Renal cortical epithelial cell (primary cell): Measurements from ENCODE around the gene PGM2L1. TPM values are rescaled to one million over a fixed set of nuclear protein-coding genes. Genes with fewer than 3 reads are reported as not detected.
"Not testable (repeated sequence)": the region's sequence is repeated elsewhere in the genome, so short reads cannot be mapped to it uniquely, and the experiment has no call there.

Experiments
- DNase-seq: peaks from one replicate; pipeline ENCODE4 v3.0.0-alpha.2; 2011; ENCODE audit warnings: low read depth
- total RNA-seq: library from RNA; depleted of rRNA; stranded (reverse); fragments of >200 nt; gene quantifications from 2 replicates; pipeline ENCODE4 v1.2.3, GENCODE V29; 2014

Gene PGM2L1
- total RNA-seq, 1 donor from 2014 or later, result 29.2 TPM

DNA sequence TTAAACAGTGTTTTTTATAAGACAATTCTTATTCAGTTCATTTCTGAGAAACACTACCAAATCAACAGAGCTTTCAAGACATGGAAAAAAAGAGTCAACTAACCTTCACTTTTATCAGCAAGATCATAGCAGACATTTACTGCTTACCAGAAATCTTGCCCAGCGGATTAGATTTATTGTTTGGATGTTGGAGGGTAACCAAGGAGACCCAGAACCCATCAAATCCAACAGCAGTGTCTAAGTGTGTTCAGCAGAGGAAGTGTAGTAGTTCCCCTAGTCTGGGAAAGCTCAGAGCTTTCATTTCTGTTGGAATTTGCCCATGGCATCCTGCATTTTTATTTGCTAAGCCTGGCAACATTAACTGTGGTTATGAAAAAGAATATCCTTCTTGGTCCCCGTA, 2.4 kb upstream of the PGM2L1 start:
- no peak for DNase-seq

DNA sequence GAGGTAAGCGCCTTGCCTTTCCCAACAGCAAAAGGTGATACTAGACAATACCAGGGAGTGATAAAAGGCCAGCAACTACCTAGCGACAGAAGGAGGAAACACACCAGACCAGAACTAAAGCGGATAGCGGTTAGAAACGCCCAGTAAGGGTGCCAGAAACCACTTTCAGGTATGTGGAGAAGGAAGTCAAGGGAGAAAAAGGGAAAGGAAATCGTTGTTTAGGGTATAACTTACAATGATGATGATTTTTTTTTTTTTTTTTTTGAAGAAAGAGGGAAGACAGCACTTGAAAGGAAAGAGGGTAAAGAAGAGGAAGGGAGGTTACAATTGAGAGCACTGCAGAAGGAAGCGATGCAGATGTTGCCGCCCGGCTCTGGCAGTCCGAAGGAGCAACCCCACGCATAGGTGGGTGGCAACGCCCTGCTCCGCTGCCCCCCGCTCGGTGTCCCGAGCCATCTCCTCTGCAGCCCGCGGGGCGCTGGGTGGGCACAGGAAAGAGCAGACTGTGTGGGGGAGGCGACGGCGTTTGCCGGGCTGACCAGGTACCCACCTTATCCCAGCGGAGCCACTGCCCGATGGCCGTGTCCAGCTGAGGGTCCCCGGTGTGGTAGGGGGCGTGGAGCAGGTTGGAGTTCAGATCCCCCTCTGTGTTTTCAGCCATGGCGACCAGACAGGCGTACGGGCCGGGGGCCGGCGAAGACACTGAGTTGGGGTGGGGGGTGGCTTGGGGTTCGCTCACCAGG, 561 bp downstream of the PGM2L1 start:
- DNase-seq, result peak; percentile 67

DNA sequence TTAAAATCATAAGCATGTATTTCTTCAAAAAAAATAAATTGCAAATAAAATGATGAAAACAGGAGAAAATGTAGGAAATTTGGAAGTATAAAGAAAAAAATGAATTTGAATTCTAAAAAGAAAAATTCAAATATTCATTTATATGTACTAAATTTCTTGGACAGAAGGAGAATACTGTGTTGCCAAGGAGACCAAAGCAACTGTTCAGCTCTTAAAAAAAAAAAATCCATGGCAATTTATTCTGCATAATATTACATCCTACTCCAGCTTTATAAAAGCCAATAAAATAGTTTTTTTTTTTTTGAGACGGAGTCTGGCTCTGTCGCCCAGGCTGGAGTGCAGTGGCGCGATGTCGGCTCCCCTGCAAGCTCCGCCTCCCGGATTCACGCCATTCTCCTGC, 6.0 kb downstream of the PGM2L1 start:
- no peak for DNase-seq

DNA sequence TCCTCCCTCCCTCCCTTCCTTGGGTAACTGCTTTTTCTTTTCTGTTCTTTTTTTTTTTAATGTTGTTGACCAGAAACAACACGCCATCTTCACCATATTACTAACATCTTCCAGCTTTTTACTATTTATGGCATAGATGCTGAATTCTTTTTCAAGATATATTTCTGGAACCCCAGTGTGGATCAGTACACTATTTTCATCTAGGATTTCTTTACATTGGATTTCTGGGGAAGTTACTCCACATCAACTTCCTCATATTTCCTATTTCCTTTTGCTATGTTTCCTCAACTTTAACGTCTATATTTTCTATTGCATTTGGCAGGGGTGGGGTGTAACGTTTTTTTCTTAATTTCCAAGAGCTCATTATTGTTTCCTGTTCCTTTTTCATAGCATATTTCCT, 7.0 kb downstream of the PGM2L1 start:
- no peak for DNase-seq

DNA sequence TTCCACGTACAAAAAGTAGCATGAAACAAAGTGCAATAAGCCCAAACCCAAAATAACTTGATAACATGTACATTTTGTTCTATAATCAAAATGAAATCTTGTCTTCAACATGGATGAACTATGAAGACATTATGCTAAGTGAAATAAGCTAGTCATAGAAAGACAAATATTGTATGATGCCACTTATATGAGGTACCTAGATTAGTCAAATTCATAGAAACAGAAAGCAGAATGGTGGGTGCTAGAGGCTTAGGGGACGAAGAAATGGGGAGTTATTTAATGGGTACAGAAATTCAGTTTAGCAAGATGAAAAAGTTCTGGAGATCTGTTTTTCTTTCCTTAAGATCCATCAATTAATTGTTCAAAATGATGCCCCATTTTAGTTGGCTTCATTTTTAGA, 7.5 kb downstream of the PGM2L1 start:
- no peak for DNase-seq

DNA sequence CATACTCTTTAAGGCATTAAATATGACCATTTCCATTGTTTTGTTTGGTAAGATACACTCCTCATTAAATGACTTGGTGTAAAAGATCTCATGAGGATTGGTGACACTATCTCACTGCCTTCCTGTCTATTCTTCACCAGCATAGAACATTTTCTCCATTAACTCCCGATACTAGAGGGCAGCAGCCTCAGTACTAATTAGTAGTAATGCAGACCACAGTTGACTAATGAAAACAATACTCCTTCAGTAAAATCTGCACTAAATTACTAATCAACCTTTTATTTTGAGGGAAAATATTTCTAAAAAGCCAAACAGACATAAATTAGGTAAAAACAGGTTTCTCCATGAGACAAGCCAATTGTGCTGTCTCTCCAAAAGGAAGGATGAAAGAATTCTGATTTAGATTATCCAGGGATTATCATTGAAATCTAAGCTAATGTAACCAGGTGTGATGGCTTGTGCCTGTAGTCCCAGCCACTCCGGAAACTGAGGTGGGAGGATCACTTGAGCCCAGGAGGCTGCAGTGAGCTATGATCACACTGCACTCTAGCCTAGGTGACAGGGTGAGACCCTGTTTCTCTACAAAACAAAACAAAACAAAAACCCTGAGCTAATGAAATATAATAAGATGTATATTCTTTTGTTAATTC, 9.4 kb downstream of the PGM2L1 start:
- peak; percentile 37 for DNase-seq

DNA sequence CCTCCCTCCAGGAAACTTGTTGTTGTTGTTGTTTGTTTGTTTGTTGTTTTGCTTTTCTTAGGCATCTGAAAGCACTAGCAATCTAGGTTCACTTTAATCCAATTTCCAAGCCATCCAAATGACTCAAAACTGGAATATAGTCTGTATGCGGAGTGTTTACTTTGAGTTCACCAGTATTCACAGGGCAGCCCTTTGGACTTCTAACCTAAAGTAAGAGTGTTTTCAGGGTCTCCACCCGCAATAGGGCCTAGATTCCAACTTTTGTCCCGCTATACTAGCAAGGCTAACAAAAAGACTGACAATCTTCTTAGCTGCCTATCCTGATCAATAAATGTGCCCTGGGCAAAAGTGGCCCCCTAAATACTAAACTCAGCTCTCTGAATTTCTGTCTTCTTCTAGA, 13.6 kb downstream of the PGM2L1 start:
- DNase-seq, result no peak

DNA sequence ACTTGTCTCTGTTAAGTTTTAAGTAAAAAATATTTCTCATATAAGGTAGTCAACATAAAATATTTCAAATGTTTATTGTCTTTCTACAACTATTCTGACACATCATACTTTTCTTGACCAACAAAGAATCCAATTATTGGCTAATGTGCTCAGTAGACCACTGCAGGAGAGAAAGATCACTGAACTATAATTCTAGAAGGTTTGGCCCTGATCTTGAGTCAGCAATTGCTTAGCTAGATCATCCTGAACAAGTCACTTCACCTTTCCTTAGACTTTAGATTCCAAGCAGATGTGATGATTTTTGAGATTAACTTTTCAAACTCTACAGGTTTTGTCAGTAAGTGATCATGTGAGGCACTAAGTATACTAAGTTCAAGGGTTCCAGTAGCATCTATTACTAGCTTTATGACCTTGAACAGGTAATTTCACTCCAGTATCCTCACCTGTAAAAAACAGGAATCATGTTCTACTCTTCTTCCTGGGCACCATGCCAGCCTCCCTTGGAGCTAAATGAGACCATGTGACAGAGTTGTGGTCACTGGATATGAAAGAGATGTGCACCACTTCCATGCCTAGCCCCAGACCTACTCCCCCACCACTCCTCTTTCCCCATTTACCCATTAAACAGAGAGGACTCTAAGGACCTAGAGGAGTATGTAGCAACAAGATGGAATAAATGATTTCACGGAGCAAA, 17.3 kb downstream of the PGM2L1 start:
- DNase-seq, result peak; percentile 41

DNA sequence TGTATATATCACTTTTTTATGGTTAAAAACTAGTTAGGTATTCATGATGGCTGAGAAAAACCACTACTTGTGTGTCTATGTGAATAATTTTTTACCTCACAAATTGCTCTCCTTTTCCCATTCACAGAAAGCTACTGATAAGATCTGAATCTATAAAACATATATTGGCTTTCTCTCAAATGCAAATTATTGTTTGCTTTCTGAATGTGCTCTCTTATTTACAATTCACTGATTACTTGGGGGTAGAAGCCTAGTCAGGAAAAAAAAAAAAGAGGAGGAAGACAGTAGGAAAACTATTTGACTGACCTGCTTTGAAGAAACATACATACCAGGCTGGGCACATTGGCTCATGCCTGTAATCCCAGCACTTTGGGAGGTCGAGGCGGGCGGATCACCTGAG, 20.5 kb downstream of the PGM2L1 start:
- no peak for DNase-seq

DNA sequence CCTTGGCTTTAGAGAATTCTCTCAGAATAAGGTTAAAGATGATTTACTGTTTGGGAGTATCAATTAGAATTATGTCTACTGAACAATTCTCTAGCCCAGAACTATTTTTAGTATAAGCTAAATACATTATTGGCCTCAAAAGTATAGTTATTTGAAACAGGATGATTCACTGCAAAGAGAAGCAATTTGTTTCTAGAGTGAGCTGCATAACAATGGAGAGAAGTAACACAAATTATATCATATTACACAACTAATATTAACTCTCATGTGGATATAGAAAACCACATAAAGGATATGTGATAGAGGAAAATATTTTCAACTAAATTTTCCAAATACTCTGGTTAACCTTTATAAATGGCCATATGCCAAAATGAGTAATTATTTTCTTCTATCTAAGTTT, 24.9 kb downstream of the PGM2L1 start:
- no peak for DNase-seq

DNA sequence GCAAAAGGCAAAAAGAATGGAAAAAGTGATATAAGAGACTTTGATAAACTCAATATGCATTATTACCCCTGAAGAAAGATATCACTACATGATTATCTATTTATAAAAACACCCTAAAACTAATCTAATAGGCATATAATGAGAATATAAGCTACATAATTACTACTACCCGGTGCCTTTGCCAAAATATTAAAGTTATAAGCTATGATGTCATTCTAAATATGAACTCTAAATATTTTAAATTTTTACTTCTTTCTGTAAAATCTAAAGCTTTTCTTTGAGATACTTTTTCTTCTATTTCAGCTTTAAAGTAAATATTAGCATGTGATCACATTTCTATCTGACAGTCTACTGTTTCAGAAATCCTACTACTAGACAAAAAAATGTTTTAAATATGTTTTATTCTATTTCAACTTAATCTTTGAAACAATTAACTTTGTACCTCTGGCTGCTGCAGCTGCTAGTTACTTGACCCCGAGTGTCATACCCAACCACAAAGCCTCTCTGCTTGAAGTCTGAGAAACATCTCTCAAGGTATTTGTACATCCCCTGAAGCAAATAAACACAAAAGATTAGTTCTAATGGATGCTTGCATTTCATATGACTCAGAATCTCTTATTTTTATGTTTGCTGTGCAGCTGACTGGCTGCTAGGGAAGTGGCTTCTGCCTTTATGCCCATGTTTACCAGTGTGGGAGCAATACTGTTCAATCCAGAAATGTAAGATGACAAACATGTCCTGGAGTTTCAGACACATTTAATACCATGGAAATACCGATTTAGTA, 26.8 kb downstream of the PGM2L1 start:
- peak; percentile 92 for DNase-seq

DNA sequence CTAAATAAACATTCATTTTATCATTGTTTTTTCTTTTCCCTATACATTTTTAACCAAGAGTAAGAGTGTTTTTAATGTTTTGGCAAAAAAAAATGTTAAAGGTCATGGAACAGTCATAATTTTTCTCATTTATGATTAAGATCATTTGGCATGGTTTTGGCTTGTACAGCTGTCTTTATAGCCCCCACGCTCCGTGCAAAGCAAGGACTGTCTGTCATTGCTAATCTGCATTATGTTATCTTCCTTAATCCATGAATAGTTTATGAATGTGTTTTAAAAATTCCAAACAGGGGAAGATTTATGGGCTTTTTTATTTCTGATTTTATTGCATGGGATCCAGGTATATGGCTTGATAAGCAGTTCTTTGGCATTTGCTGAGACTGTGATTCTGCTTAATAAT, 28.1 kb downstream of the PGM2L1 start:
- no peak for DNase-seq

DNA sequence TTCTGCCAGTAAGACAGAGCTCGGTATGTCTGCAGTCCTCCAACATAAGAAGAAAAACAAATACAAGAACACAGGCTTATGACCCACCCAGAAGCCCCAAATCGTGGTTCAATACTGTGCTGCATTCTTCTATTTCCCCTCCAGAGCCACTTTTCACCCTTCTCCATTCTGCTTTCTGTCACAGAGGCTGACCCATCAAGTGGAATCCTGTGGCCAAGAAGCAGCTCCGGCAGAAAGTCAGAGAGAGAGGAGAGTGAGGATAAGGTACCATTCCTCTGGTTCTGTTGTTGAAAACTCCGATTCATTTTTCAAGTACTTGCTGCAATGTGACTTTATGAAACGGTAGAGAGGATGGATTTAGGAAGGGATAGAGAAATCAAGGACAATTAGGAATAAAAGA, 30.4 kb downstream of the PGM2L1 start:
- no peak for DNase-seq

DNA sequence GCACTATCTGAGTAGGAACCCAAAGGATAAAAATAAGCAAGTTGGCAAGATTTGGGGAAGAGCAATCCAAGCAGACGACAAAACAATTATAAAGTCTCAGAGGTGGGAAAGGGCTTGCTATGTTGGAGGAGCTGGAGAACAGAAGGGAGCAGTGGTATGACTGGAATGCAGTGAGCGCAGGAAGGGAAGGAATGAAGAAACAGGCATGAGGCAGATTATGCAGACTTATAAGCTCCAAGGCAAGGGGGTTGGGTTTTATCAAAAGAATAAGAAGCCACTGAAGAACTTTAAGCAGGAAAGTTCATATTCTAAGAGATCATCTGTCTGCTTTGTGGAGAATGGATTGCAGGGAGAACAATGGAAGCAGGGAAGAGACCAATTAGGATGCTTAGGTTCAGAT, 31.7 kb downstream of the PGM2L1 start:
- DNase-seq, result peak; percentile 65

DNA sequence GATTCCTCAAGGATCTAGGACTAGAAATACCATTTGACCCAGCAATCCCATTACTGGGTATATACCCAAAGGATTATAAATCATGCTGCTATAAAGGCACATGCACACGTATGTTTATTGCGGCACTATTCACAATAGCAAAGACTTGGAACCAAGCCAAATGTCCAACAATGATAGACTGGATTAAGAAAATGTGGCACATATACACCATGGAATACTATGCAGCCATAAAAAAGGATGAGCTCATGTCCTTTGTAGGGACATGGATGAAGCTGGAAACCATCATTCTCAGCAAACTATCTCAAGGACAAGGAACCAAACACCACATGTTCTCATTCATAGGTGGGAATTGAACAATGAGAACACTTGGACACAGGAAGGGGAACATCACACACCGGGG, 32.4 kb downstream of the PGM2L1 start:
- DNase-seq, result not testable (repeated sequence)

DNA sequence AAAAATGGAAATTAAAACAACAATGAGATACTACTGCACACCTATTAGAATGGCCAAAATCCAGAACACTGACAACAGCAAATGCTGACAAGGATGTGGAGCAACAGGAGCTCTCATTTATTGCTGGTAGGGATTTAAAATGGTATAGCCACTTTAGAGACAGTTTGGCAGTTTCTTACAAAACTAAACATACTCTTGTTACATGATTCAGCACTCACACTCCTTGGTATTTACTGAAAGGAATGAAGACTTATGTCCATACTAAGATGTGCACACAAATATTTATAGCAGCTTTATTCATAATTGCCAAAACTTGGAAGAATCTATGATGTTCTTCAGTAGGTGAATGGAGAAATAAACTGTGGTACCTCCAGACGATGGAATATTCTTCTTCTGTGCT, 40.8 kb downstream of the PGM2L1 start:
- no peak for DNase-seq

DNA sequence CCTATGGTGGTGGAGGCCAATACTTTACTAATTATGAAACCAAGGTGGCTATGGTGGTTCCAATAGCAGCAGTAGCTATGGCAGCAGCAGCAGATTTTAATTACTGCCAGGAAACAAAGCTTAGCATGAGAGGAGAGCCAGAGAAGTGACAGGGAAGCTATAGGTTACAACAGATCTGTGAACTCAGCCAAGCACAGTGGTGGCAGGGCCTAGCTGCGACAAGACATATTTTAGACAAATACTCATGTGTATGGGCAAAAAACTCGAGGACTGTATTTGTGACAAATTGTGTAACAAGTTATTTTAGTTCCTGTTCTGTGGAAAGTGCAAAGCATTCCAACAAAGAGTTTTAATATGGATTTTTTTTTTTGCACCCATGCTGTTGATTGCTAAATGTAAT, 42.6 kb downstream of the PGM2L1 start:
- DNase-seq, result no peak

DNA sequence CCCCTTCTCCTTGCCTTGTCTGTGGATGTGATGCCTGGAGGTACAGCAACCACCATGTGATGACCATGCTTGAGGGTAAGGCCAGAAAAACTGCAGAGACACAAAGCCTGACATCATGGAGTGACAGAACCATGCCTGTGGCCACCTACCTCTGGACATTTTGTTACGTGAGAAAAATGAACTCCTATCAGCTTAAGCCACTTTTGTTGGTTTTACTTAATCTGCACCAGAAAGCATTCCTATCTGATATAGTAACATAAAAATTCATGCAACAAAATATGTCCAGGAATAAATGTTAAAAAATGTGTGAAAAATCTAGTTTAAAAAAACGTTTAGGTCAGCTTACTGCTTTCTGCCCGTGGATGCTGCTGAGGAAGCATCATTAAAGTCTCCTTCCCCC, 44.2 kb downstream of the PGM2L1 start:
- DNase-seq, result no peak

DNA sequence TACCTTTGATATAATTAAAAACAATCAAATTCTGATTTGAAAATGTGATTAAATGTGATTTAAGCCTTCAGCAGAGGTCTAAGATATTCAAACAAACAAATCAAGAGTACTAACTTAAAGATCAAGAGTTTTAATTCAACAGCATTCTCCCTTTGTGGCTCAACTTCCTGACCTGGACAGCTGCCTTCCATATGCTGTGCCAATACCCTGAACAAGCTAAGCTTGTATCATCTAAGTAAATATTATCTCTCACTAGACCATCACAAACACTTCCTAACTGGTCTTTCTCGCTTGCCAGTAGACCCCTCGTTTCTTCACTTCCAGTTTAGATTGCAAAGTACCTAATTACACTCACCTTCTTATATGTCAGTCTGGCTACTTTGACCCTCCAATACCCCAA, 50.9 kb downstream of the PGM2L1 start:
- DNase-seq, result no peak

DNA sequence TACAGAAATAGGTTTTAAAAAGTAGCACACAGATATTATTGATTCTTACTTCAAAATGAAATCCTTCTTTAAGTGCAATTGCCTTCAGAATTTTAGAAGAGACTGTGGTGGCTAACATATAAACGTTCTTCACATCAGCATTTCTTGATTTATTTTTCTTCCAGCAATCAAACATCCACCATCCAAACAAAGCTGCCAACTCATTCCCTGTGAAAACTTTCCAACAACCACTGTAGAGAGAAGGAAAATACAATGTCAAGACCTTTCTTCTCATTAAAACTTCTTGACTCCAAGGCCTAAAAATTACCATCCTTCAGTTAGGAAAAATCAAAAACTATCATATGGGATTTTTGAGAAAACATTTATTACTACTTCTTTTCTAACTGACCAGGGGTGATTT, 52.8 kb downstream of the PGM2L1 start:
- DNase-seq, result no peak

DNA sequence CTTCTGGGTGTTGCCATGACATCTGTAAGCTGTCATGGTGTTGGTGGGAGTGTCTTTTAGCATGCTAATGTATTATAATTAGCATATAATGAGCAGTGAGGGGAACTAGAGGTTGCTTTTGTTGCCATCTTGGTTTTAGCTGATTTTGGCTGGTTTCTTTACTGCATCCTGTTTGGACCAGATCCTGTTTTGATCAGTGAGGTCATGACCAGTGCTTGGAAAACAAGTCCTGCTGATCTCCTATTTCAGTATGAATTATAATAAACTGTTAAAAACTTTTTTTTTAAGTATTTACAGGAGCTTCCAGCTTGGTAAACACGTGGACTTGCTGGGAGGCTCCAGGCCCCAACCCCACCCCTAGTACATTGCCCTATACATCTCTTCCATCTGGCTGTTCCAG, 56.3 kb downstream of the PGM2L1 start:
- no peak for DNase-seq

DNA sequence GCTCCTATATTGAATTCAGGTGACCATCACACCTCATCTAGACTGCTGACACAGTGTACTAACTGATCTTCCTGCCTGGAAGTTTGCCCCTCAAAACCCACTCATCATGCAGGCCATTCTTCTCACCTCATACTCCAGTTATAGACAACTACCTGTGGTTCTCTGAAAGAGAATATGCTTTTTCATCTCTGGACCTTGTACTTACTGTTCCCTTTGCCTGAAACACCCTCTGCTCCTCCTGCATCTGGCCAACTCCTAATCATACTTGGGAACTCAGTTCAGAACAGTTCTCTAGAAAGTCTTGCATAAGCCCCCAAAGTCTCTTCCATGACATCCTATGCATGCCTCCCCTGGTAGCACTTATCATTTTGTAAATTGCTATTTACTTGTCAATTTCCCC, 58.6 kb downstream of the PGM2L1 start:
- DNase-seq, result no peak
